Esophagus mucosa (tissue), 1 donor: ENCODE measurements around the gene XPNPEP1. TPM values are rescaled to one million over a fixed set of nuclear protein-coding genes. Genes with fewer than 3 reads are reported as not detected.
A peak's percentile ranks its signal among the peaks of the same experiment; 100 is the strongest.

ENCODE experiments used
- ATAC-seq: fragments of 200-7000 bp; cut with Tn5 transposase; one replicate; pipeline ENCODE4 v1.9.1; 2020
- total RNA-seq: library from RNA; stranded (reverse); gene quantifications from one replicate; pipeline ENCODE4 v1.2.4, GENCODE V29; 2023
- donor health status: DM: yes; HTN: yes; CAD: no.

XPNPEP1 gene
- total RNA-seq, result 45.7 TPM

- ATAC-seq, result peak; percentile 99
Measured at GRCh38 chr10:109922976-109923921, at the start of gene XPNPEP1. Gene XPNPEP1, minus strand, starts transcription at chr10:109923511. Its CDS starts 78 bp downstream, at chr10:109923433.

GRCh38 chr10:109972372-109973001 lies 49.2 kb upstream of the XPNPEP1 start:
- no peak for ATAC-seq

GRCh38 chr10:109971634-109972033 lies 48.3 kb upstream of the XPNPEP1 start:
- no peak for ATAC-seq

GRCh38 chr10:109969760-109970346 lies 46.5 kb upstream of the XPNPEP1 start:
- no peak for ATAC-seq

GRCh38 chr10:109968953-109969759 lies 45.8 kb upstream of the XPNPEP1 start:
- no peak for ATAC-seq

- no peak for ATAC-seq
Measured at GRCh38 chr10:109967739-109968088, 44.4 kb upstream of the XPNPEP1 start.

GRCh38 chr10:109966961-109967738 lies 43.8 kb upstream of the XPNPEP1 start:
- no peak for ATAC-seq

GRCh38 chr10:109964318-109964717 lies 41.0 kb upstream of the XPNPEP1 start:
- ATAC-seq, result no peak

GRCh38 chr10:109963439-109963838 lies 40.1 kb upstream of the XPNPEP1 start:
- ATAC-seq, result no peak

GRCh38 chr10:109962247-109962646 lies 38.9 kb upstream of the XPNPEP1 start:
- peak; percentile 26 for ATAC-seq

GRCh38 chr10:109961174-109962001 lies 38.1 kb upstream of the XPNPEP1 start:
- ATAC-seq, result no peak

- no peak for ATAC-seq
Measured at GRCh38 chr10:109960682-109961081, 37.4 kb upstream of the XPNPEP1 start.

GRCh38 chr10:109959259-109960145 lies 36.2 kb upstream of the XPNPEP1 start:
- no peak for ATAC-seq

- ATAC-seq, result peak; percentile 72
Measured at GRCh38 chr10:109958059-109958458, 34.7 kb upstream of the XPNPEP1 start.

GRCh38 chr10:109957092-109957797 lies 33.9 kb upstream of the XPNPEP1 start:
- no peak for ATAC-seq

GRCh38 chr10:109956454-109957091 lies 33.3 kb upstream of the XPNPEP1 start:
- ATAC-seq, result peak; percentile 48

GRCh38 chr10:109953766-109954165 lies 30.5 kb upstream of the XPNPEP1 start:
- ATAC-seq, result no peak

GRCh38 chr10:109952526-109952925 lies 29.2 kb upstream of the XPNPEP1 start:
- ATAC-seq, result no peak
